GDM1 (cell line): Measurements from ENCODE around the gene ENTREP1.
"Not testable (repeated sequence)": the region's sequence is repeated elsewhere in the genome, so short reads cannot be mapped to it uniquely, and the experiment has no call there.

Source experiments
- DNase-seq: peaks from one replicate; lab custom pipeline; 2025; lab: John Stamatoyannopoulos, UW

The ENTREP1 gene

DNA sequence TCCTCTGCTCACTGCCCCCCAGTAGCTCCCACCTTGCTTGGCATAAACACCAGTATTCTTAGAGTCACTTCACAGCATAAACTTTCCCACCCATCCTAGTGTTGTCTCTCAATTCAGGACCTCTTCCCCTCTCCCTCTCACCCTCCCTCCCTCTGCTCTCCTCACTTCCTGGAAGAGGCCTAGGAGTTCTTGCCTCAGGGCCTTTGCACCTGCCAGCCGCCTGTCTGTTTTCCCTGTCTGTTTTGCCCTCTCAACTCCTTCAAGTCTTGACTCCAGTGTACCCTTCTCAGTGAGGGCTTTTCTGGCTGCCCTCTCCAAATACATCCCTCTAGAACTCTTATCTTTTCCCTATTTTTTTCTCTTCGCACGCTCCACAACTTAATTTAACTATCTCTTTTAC, 86.2 kb downstream of the ENTREP1 start:
- DNase-seq = no peak

GRCh38 chr9:69411931-69412740, 87.1 kb downstream of the ENTREP1 start:
- no peak for DNase-seq

DNA sequence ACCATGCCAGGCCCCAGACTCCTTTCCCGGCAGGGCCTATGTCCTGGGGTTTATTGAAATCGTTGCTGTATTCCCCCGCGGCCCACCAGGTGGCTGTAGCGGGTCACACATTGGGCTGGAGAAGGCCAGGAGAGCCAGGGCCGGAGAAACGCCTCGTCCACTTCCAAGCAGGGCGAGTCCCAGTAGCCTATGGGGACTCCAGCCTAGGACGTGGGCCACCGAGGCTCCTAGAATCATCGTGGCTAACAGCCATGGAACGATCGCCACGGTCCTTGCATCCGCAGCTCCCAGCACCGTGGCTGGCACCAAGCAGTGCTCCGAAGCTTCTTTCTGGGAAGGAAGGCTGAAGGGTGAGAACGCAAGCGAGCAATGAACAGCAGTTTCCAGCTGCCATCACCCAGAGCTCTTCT, 87.7 kb downstream of the ENTREP1 start:
- no peak for DNase-seq

DNA sequence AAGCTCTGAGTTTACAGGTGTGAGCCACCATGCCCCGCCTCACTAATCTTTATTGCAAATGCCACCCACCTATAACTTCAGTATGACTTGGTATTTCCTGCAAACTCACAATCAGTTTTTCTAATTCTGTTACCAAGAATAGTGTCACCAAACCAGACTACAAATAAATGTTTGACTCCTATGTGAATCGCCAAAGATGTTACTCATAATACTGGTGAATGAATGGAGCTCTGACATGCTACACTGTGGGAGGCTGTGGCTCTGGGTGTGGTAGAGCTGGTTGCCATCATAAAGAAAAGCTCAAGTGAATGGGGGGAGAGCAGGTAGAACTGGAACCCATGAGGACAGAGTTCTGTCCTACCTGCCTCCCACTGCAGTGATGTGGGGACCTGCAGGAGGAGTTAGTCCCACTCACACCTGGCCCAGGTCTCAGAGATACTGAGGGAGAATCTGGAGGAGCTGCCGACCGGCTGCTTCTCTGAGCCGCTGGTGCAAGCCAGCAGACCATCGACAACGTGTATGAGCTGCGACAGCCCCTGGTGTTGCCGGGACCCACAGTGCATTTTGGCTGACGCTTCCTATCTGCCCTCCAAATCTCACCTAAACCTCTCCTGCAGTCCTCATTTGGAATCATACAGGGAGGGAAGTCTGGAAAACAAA, 95.7 kb downstream of the ENTREP1 start:
- no peak for DNase-seq

DNA sequence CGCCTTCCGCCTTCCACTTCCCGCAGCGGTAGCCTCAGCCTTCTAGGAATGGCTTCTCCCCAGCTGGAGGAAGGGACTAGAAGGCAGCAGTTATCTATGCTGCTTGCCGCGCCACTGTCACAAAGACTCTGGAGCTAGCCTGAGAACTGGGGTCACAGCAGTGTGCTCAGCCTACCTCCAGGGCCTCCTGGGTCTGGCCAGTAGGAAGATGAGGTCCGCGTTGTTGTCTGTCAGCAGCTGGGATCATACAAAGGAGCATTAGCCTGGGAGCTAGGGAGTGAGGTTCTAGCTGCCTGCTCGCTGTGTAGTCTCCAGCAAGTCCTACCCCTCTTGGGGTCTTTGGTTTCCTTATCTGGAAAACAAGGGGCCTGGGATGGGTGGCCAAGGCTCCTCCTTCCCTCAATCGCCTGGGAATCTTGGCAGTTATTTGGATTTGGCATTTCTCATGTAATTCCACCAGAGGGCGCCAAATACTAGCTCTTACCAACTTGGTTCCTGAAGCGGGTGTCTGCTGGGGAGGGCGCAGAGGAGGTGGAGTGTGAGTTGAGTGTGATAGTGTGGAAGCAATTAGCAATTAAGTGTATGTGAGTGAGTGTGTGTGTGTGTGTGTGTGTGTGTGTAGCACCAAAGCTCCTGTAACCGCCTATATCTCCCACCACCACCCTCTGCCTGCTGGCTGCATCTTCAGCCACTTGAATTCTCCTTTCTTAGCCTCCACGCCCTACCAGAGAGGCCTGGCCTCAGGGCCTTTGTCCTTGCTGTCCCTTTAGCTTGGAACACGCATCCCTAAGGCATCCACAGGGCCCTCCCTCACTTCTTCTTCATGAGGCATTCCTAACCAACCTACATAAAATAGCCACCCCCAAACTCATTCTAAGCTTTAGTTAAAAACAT, 97.1 kb downstream of the ENTREP1 start:
- DNase-seq = peak; percentile 11

- DNase-seq = no peak
Measured at GRCh38 chr9:69425136-69425801, 100.3 kb downstream of the ENTREP1 start.

DNA sequence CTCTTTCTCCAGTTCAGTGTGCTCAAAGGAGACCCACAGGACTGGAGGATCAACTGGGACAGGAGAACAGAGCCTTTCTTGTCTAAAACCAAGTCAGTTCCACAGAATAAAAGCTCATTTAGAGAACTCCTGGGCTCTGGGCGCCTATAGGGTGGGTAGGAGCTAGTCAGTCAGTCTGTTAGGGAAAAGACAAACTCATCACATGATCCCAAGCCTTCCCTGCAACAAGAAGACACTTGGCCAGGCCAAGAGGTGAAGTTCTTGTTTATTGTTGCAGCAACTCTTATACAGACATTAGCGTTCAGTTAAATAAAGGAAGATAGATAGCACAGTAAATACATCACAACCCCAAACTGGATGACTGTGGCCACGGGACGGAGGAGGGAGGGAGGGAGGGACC, 102.3 kb downstream of the ENTREP1 start:
- no peak for DNase-seq

DNA sequence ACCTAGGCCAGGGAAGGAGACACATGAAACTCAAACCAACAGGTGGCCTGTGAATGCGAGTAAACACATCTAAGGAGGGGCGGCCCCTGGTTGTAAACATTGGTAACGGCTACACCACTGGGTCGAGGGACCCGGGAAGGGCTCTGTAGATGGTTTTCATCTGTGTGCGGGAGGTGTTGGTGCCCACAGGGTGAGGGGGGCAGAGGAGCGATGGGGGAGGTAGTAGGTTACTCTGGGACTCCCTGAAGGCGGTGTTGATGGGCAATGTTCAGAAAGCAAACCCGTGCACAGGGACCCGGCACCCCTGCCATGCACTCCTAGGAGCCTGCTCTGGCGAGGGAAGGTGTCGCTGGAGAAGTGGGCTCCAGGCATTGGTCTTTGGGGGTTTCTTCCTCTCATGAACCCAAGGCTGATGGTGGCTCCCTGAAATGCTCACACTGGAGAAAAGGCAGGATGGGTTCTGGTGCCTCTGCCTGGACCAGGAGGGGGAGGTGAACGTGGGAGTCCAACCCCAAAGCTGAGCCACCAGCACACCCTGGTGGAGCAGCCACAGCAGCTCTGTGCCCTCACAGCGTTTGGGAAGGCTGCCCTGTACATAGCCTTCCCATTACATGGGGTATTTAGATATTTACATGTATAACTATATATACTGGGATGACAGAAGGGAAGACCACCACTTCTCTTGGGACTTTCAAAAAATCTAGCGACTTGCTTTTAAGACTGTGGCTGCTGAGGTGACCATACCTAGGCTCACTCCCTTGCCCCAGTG, 103.2 kb downstream of the ENTREP1 start:
- no peak for DNase-seq

DNA sequence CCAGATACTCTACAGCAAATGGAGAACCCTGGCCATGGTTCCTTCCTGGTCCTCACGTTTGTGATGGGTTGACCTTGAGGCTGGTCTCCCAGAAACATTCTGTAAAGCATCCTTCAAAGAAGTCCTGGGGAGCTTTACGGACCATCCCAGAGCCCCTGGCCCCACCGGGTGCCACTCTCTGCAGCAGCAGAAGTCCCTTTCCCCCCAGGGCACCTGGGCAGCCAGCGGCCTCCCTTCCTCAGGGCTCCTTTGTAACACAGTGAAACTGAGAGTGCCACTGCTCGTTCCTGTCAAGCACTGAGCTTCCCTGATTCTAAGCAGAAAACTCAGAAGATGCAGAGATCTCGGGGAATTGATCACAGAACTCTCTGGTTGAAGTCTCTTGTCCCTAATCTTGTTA, 104.3 kb downstream of the ENTREP1 start:
- no peak for DNase-seq

GRCh38 chr9:69430206-69430605, 105.2 kb downstream of the ENTREP1 start:
- no peak for DNase-seq

GRCh38 chr9:69431203-69431602, 106.2 kb downstream of the ENTREP1 start:
- no peak for DNase-seq

DNA sequence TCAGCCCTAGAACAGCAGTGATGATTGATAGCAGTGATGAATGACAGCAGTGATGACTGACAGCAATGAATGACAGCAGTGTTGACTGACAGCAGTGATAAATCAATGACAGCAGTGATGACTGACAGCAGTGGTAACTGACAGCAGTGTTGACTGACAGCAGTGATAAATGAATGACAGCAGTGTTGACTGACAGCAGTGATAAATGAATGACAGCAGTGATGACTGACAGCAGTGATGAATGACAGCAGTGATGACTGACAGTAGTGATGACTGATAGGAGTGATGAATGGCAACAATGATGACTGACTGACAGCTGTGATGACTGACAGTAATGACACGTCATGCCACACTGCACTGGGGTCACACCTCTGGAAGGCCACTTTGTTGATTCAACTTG, 106.8 kb downstream of the ENTREP1 start:
- DNase-seq = no peak

- no peak for DNase-seq
Measured at GRCh38 chr9:69432623-69433022, 107.6 kb downstream of the ENTREP1 start.

- no peak for DNase-seq
Measured at GRCh38 chr9:69433392-69433791, 108.4 kb downstream of the ENTREP1 start.

- no peak for DNase-seq
Measured at GRCh38 chr9:69433968-69434367, 109.0 kb downstream of the ENTREP1 start.

- not testable (repeated sequence) for DNase-seq
Measured at GRCh38 chr9:69439654-69440053, 114.6 kb downstream of the ENTREP1 start.

DNA sequence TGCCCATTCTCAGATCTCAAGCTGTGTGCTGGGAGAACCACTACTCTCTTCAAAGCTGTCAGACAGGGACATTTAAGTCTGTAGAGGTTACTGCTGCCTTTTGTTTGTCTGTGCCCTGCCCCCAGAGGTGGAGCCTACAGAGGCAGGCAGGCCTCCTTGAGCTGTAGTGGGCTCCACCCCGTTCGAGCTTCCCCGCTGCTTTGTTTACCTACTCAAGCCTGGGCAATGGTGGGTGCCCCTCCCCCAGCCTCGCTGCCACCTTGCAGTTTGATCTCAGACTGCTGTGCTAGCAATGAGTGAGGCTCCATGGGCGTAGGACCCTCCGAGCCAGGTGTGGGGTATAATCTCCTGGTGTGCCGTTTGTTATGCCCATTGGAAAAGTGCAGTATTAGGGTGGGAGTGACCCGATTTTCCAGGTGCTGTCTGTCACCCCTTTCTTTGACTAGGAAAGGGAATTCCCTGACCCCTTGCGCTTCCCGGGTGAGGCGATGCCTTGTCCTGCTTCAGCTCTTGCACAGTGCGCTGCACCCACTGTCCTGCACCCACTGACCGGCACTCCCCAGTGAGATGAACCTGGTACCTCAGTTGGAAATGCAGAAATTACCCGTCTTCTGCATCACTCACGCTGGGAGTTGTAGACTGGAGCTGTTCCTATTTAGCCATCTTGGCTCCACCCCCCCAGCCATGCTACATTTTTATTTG, 115.4 kb downstream of the ENTREP1 start:
- DNase-seq = not testable (repeated sequence)
